B cell (primary cell): ENCODE measurements around the gene ANKRD17. TPM values are rescaled to one million over a fixed set of nuclear protein-coding genes. Genes with fewer than 3 reads are reported as not detected.

Experiments used
- ATAC-seq: fragments of 200-7000 bp; cut with Tn5 transposase; one replicate; pipeline ENCODE4 v1.10.0; 2021; ENCODE audit warnings: low read depth, mild to moderate bottlenecking, moderate number of reproducible peaks, moderate library complexity
- CTCF ChIA-PET: fragments of 350-600 bp; sonication (Branson Sonifier 250); formaldehyde crosslinking; loops from one replicate; lab custom pipeline; 2021; ENCODE audit warnings: antibody characterized with exemption, inconsistent platforms; lab: Charles Lee
- POLR2A ChIA-PET: fragments of 350-600 bp; sonication (Branson Sonifier 250); formaldehyde crosslinking; loops from one replicate; lab custom pipeline; 2021; ENCODE audit warnings: antibody characterized with exemption; lab: Charles Lee
- DNase-seq: peaks from one replicate; pipeline ENCODE4 v3.0.0; 2013
- H2AFZ ChIP-seq: 2 replicates; pipeline ENCODE4 v1.6.1; 2012; ENCODE audit warnings: mild to moderate bottlenecking, low read depth, low read length; ENCODE audit not compliant: insufficient read depth, poor library complexity, severe bottlenecking
- H3K27ac ChIP-seq, 2 donors: 1 replicate in 1 of 2; 2 replicates in 1 of 2; pipeline ENCODE4 v1.5.1; 2012 to 2013; ENCODE audit warnings: low read length in 2 of 2, mild to moderate bottlenecking in 2 of 2, moderate library complexity in 1 of 2
- H3K27me3 ChIP-seq, 4 experiments: fragments of 200-600 bp in 1 of 4; sonication (generic) in 1 of 4; replicated peaks in 1 of 4; 1 replicate in 2 of 4; 2 replicates in 2 of 4; pipeline versions ENCODE4 v1.6.1 to v1.7.0; 2013 to 2016; ENCODE audit warnings: low read length in 3 of 4, mild to moderate bottlenecking in 2 of 4, mixed read lengths in 1 of 4, moderate library complexity in 1 of 4; ENCODE audit not compliant: insufficient read depth in 4 of 4, control insufficient read depth in 3 of 4; ENCODE audit errors: control extremely low read depth in 1 of 4
- H3K36me3 ChIP-seq, 2 experiments: replicated peaks in 1 of 2; 1 replicate in 1 of 2; 2 replicates in 1 of 2; pipeline versions ENCODE4 v1.6.1 to v1.7.1; 2013; ENCODE audit warnings: low read length in 1 of 2; ENCODE audit not compliant: insufficient read depth in 2 of 2, control insufficient read depth in 1 of 2; ENCODE audit errors: control extremely low read depth in 1 of 2, extremely low read depth in 1 of 2
- H3K4me1 ChIP-seq, 2 donors: fragments of 200-600 bp in 1 of 2; sonication (generic) in 1 of 2; 1 replicate in 1 of 2; 2 replicates in 1 of 2; pipeline versions ENCODE4 v1.5.1 to v1.6.1; 2013 to 2017; ENCODE audit warnings: low read length in 2 of 2; ENCODE audit not compliant: control insufficient read depth in 2 of 2, insufficient read depth in 2 of 2
- H3K4me2 ChIP-seq: replicated peaks from 2 replicates; pipeline ENCODE3; 2012; ENCODE audit warnings: mild to moderate bottlenecking, low read depth, low read length; ENCODE audit not compliant: poor library complexity, severe bottlenecking
- H3K4me3 ChIP-seq, 5 experiments: fragments of 200-600 bp in 1 of 5; sonication (generic) in 1 of 5; 1 replicate in 3 of 5; 2 replicates in 2 of 5; pipeline versions ENCODE4 v1.5.1 to v1.7.0; 2011 to 2016; ENCODE audit warnings: low read length in 4 of 5, mild to moderate bottlenecking in 4 of 5, low read depth in 2 of 5, control low read depth in 1 of 5, moderate library complexity in 1 of 5; ENCODE audit not compliant: insufficient read depth in 1 of 5; ENCODE audit errors: control extremely low read depth in 1 of 5, extremely low read depth in 1 of 5
- H3K79me2 ChIP-seq: fragments of 200-600 bp; sonication (generic); one replicate; pipeline ENCODE4 v1.6.0; 2016; ENCODE audit warnings: low read length; ENCODE audit not compliant: control insufficient read depth, insufficient read depth
- H3K9ac ChIP-seq: fragments of 200-600 bp; sonication (generic); 2 replicates; pipeline ENCODE4 v1.6.1; 2017; ENCODE audit warnings: mild to moderate bottlenecking, low read length, moderate library complexity
- H3K9me3 ChIP-seq, 3 donors: one replicate each; pipeline versions ENCODE4 v1.6.1 to v1.7.1; 2013; ENCODE audit warnings: low read length in 2 of 3; ENCODE audit not compliant: control insufficient read depth in 2 of 3, insufficient read depth in 1 of 3; ENCODE audit errors: control extremely low read depth in 1 of 3
- H4K20me1 ChIP-seq: 2 replicates; pipeline ENCODE4 v1.6.0; 2012; ENCODE audit warnings: mild to moderate bottlenecking, low read length; ENCODE audit not compliant: insufficient read depth, control insufficient read depth, poor library complexity, severe bottlenecking
- H3K27ac Mint-ChIP-seq: one replicate; pipeline ENCODE4 v1.8.0; 2021; ENCODE audit warnings: mixed read lengths
- H3K27me3 Mint-ChIP-seq: one replicate; pipeline ENCODE4 v1.8.0; 2021; ENCODE audit warnings: mixed read lengths
- H3K4me1 Mint-ChIP-seq: one replicate; pipeline ENCODE4 v1.8.0; 2021; ENCODE audit warnings: mixed read lengths
- H3K4me3 Mint-ChIP-seq: one replicate; pipeline ENCODE4 v1.8.0; 2021; ENCODE audit warnings: mixed read lengths
- H3K9me3 Mint-ChIP-seq: one replicate; pipeline ENCODE4 v1.8.0; 2022; ENCODE audit warnings: mixed read lengths; ENCODE audit not compliant: insufficient read depth
- CTCF ChIP-seq: fragments of 200-600 bp; IDR thresholded peaks from one replicate; pipeline ENCODE4 v1.8.0; 2022; ENCODE audit warnings: antibody characterized with exemption, mild to moderate bottlenecking
- EZH2 ChIP-seq: IDR thresholded peaks from 2 replicates; pipeline ENCODE4 v1.6.1; 2012; ENCODE audit warnings: borderline replicate concordance, low read depth, mild to moderate bottlenecking, moderate library complexity, low read length; ENCODE audit not compliant: insufficient read depth, poor library complexity, severe bottlenecking
- WGBS: methylation state at CpG from one replicate; pipeline ENCODE4 v1.1.5; 2013; ENCODE audit warnings: missing lambda C conversion rate; ENCODE audit not compliant: insufficient coverage; 5-methylcytosine and 5-hydroxymethylcytosine counted together
- intact Hi-C: fragments of 100-400 bp; cut with micrococcal nuclease; formaldehyde crosslinking; loops from one replicate; pipeline ENCODE4 v1.10.0; 2022
- polyA plus RNA-seq: library from polyadenylated mRNA; depleted of rRNA; stranded (reverse); fragments of >200 nt; gene quantifications from 2 replicates; pipeline ENCODE4 v1.2.3, GENCODE V29; 2012
- total RNA-seq, 2 donors: library from RNA; stranded (reverse); fragments of 120-200 nt in 1 of 2; gene quantifications; 1 replicate in 1 of 2; 2 replicates in 1 of 2; pipeline versions ENCODE4 v1.2.3 to v1.2.4, GENCODE V29; 2013 to 2022

The ANKRD17 gene
- total and polyA plus RNA-seq, 2 donors (not counting 1 experiment from before 2014, with no cell fraction given): 15.8 to 69.4 TPM

GRCh38 chr4:73185903-73186302 lies 72.7 kb downstream of the ANKRD17 start:
- Mint-ChIP-seq H3K27me3 (no peaks in the 10 kb centered on the region), H3K4me3 (no peak overlapping the region), H3K9me3 (no peaks in the 10 kb centered on the region), H3K4me1 (peaks cover 29% of the 10 kb centered on the region), H3K27ac (no peak overlapping the region)
- Histone ChIP-seq H3K79me2 (peaks cover 59% of the 10 kb centered on the region), H3K4me2 (no peak overlapping the region), H4K20me1 (no peaks in the 10 kb centered on the region), H3K27me3 (no peaks in the 10 kb centered on the region), H3K9ac (no peak overlapping the region), H3K4me1 (peaks cover 12 to 17% of the 10 kb centered on the region in 2 donors), H3K9me3 (peaks cover 0 to 1% (median 0%) of the 10 kb centered on the region in 3 donors), H2AFZ (no peak overlapping the region), H3K36me3 (peaks cover 0 to 3% of the 10 kb centered on the region in 2 experiments), H3K4me3 (no peak overlapping the region), H3K27ac (no peak overlapping the region)
- TF ChIP-seq CTCF: no peak
- TF ChIP-seq EZH2: no peak
- ATAC-seq: no peak
- CTCF ChIA-PET: no interaction called here
- intact Hi-C loops: loop anchor here (5.0 kb wide), 1 partner anchor 71 kb away; the partner anchor contains the start of gene ANKRD17
- POLR2A ChIA-PET: no interaction called here
- DNase-seq: no peak

- no peaks in the 10 kb centered on the region for H3K27me3 Mint-ChIP-seq
- no CpG with 5 or more reads among the region's 3 CpGs for WGBS
- peaks cover 39% of the 10 kb centered on the region for H3K4me1 Mint-ChIP-seq
- H3K9me3 Mint-ChIP-seq: no peaks in the 10 kb centered on the region
- TF ChIP-seq EZH2: no peak
- TF ChIP-seq CTCF: no peak
- Histone ChIP-seq H3K9me3 (no peaks in the 10 kb centered on the region), H3K4me3 (no peak overlapping the region), H4K20me1 (peaks cover 5% of the 10 kb centered on the region), H3K79me2 (peaks cover 56% of the 10 kb centered on the region), H3K9ac (no peak overlapping the region), H3K27ac (peak overlapping the region in 1 of 2 donors; percentile 39), H3K4me2 (peak overlapping the region; percentile 60), H3K4me1 (peaks cover 9 to 15% of the 10 kb centered on the region in 2 donors), H3K27me3 (no peaks in the 10 kb centered on the region), H3K36me3 (peaks cover 2 to 4% of the 10 kb centered on the region in 2 experiments), H2AFZ (no peak overlapping the region)
- intact Hi-C loops: loop anchor here (5.0 kb wide), 1 partner anchor 41 kb away; no protein-coding TSS in a partner anchor
- ChIA-PET CTCF (interaction anchor here (1.6 kb wide), 1 partner anchor 77 kb away, joined by 6 read pairs; the partner anchor contains the start of gene ANKRD17), POLR2A (no interaction called here)
- H3K4me3 Mint-ChIP-seq: peak overlapping the region; percentile 21
- peak overlapping the region; percentile 6 for H3K27ac Mint-ChIP-seq
- DNase-seq: peak; percentile 51
- peak; percentile 57 for ATAC-seq
Measured at GRCh38 chr4:73181231-73181630, 77.4 kb downstream of the ANKRD17 start.
